Measurements from ENCODE around the gene PAQR7.
A peak's percentile ranks its signal among the peaks of the same experiment; 100 is the strongest.
"Not testable (repeated sequence)": the region's sequence is repeated elsewhere in the genome, so short reads cannot be mapped to it uniquely, and the experiment has no call there.

Gene PAQR7

DNA sequence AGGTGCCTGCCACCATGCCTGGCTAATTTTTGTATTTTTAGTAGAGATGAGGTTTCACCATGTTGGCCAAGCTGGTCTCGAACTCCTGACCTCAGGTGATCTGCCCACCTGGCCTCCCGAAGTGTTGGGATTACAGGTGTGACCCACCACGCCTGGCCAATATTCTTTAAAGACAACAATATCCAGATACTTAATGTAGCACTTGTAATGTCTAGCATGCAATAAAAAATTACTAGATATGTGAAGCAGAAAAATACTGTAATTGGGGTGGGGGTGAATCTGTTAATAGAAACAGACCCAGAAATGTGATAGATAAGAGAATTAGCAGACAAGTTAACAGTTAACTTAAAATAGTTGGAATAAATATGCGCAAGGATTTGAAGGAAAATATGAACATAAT is 35.7 kb downstream of the PAQR7 start:
- not testable (repeated sequence) for DNase-seq

DNA sequence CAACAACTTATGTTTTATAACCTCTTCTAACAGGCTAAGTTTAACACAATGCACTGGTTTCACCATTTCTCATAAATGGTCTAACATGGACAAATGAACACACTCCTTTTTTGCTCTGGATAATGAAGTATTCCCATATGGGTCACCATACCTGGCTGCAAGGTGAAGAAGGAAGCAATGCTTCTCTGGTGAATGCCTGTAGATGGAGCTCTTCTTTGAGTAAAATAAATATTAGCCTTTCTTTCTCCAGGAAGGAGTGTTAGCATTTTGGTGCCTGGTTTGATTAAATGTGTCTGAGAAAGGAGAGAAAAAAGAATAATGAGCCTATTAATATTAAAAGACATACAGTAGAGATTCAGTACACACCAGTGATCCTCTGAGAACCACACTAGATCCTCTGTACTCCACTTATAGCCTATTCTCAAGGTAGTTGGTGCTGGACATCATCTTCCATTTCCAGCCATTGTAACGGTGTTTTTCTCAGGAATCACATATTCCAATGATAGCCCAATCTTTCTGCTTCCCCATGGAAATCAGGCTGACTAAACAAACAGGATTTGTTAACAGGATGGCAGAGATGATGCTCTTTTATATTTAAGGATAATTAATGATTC is 38.1 kb downstream of the PAQR7 start:
- DNase-seq: no peak

DNA sequence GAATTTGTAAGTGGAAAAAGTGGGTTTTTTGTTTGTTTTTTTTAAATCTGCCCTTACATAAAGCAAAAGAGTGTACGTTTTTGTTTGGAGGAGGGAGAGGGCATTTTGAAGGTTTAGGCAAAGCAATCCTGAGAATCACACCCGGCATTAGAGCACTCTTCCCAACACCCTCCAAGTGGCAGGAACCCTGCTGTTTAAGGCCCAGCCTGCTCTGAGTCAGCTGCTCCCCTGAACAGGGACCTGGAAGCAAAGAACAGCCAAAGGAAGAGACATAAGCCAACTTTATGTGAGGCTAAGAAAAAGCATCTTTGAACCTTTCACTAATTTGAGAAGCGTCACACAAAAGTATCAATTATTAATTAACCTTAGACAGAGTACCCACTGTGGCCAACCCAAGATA is 38.8 kb downstream of the PAQR7 start:
- DNase-seq: no peak

DNA sequence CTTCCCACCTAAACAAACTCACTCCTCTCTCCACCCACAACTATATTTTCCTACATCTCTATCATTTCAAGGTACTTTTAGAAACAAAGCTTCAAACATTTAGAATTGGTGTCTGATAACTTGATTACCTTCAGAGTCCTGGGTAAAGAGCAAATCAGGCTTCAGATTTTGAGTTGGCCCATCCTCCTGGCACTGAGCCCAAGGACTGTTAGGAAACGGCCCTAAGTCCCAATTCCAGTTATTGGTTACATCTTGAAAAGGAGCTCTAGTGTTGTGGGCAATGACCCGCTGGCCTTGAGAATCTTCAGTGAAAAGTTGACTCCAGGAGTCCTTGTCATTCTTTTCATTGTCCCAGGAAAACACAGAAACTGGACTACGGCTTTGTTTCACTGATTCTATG is 40.6 kb downstream of the PAQR7 start:
- DNase-seq: no peak

DNA sequence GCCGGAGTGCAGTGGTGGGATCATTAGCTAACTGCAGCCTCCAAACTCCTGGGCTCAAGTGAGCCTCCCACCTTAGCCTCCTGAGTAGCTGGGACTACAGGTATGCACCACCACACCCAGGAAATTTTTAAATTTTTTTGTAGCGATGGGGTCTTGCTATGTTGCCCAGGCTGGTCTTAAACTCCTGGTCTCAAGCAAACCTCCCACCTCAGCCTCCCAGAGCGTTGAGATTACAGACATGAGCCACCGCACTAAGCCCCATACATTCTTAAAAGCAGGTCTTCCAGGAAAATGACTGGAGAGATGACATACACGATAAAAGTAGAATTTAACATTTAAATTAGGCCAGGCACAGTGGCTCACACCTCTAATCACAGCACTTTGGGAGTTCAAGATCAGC is 42.4 kb downstream of the PAQR7 start:
- no peak for DNase-seq

DNA sequence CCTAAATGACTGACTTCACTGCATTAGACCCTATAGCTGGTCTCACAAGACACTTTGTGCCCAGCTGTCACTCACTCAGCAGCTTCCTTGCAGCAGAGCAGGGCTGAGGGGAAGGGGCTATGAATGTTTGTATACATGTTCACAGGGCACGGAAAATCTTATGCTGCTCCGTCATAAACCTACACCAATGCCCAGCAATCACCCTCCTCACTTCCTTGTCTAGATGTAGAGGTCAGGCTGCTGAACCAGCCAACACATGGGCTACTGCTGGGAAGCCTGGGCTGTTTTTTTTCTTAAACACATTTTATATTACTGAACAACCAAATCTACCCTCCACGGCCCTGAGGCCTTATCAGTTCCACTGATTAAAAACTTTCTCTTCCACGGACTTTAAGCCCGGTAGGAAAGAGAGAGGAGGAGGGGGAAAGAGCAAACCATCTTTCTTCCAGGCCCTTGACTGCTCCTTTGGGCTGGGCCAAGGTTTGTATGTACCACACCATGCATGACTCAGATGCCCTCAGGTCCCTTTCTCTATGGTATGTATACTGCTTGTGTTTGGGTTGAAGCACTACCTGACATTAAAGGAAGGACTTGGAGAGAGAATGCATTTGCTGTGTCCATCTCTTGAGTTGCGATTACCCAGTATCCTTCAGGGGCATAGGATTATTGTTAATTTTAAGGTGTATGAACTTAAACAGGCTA is 43.0 kb downstream of the PAQR7 start:
- no peak for DNase-seq

DNA sequence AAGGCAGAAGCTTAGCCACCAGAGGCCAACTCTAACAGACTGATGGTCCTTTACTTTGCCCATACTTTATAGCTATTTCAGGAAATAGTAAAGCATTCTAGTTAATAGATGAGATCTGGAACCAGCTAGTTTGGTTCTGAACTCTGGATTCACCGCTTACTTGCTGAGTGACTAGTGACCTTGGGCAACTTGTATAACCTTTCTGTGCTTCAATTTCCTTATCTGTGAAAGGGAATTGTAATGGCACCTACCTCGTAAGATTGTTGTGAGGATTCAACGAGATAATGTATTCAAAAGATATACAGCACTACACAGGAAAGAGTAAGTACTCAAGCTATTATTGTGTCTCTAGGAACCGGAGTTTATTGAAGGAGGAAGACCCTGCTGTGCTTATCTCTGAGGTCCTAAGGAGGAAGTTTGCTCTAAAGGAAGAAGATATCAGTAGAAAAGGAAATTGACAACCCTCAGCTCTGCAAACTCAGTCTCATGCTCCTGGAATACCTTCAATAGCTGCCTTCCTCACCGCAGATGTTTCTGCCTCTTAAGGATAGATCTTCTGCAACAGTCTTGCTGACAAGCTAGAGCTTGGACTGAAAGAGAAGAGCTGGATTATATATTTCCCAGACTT is 43.8 kb downstream of the PAQR7 start:
- no peak for DNase-seq

DNA sequence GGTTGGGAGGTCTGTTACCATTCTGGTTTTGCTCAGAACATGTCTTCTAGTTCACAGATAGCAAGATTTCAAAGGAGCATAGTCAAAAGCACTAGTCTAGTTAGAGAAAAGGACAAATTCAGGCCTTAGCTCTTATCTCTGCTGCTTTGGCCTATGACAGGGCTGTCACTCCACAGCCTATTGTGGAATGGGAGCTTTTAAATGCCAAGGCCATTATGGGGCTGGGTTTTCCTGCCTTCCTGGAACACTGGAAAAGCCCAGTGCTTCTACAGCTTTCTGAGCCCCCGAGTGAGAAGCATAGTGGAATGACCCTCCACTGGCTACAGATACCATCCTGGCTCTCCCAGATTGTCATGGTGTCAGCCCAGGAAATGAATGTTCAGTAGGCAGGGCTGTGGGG is 46.5 kb downstream of the PAQR7 start:
- DNase-seq: no peak

DNA sequence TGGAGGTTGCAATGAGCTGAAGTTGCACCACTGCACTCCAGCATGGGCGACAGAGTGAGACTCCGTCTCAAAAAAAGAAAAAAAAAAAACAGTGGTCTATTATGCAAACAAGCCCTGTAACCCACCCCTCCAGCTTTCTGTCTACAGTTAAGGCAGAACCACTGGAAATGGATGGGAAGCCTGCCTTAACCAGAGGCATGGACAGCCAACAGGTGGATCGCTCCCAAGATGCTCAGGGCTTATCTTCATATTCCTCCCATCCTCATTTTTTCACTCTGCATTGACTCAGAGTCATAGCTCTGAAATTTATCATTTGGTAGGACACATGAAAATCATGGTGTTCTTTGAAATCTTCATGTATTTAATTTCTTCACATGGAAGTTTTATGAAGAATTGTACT is 47.0 kb downstream of the PAQR7 start:
- DNase-seq: no peak

DNA sequence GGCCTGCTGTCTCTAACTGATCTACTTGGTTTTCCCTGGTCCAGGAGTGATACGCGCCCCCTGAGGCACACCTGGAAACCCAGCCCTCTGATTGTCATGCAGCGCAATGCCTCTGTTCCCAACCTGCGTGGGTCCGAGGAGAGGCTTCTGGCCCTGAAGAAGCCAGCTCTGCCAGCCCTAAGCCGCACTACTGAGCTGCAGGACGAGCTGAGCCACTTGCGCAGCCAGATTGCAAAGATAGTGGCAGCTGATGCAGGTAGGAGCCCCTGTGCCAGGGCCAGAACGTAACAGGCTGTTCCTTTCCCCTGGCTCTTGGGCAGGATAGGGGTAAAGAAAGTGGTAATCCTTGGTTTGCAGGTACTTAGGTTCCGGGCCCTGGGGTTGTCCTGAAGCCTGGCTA is 48.9 kb downstream of the PAQR7 start:
- no peak for DNase-seq

DNA sequence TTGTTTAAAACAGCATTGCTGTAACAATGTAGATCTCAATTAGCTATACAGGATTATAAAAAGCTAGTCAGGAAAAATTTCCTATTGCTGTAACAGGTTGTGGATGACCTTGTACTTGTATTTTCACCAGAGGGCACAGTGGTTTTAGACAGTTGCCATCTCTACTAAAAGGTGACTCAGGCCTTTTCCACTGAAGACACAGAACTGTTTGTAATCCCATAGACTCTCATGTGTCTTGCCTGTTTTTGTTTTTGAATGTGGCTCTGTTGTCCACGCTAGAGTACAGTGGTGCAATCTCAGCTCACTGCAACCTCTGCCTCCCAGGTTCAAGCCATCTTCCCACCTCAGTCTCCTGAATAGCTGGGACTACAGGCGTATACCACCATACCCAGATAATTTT is 49.9 kb downstream of the PAQR7 start:
- no peak for DNase-seq

DNA sequence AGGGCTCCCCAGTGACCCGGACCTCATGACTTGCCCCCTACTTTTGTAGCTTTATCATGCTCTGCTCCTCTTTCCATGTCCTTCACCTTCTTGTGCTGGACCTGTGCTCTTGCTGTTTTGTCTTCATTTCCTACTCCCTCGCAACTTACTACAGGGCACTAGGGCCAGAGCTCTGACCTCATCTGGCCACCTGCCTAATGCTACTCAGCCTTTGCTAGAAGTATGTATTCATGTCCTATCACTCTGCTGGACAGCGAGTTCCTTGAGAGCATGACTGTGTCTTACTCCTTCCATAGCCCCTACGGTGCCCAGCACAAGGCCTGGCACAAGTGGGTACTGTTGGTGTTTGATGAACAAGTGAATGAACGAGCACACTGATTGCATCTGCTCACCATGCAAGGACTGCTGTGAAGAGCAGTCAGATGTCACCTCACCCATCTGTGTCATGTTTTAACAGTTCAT is 53.8 kb downstream of the PAQR7 start:
- DNase-seq: no peak

DNA sequence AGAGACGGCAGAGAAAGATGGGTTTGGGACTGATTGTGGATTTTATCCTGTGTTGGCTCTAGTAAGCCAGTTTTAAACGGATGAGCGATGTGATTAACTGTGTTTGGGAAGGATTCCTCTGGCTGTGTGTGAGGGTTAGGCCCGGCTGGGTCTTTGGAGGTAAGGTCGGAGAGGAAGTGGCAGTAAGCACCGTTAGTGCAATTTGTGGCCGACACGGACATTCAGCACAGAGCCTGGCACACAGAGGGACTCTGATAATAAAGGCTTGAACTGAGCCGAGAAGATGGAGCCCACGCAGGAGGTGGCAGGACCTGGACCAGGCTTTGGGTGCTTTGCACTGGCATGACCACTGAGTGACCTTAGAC is 54.4 kb downstream of the PAQR7 start:
- DNase-seq: peak; percentile 18

DNA sequence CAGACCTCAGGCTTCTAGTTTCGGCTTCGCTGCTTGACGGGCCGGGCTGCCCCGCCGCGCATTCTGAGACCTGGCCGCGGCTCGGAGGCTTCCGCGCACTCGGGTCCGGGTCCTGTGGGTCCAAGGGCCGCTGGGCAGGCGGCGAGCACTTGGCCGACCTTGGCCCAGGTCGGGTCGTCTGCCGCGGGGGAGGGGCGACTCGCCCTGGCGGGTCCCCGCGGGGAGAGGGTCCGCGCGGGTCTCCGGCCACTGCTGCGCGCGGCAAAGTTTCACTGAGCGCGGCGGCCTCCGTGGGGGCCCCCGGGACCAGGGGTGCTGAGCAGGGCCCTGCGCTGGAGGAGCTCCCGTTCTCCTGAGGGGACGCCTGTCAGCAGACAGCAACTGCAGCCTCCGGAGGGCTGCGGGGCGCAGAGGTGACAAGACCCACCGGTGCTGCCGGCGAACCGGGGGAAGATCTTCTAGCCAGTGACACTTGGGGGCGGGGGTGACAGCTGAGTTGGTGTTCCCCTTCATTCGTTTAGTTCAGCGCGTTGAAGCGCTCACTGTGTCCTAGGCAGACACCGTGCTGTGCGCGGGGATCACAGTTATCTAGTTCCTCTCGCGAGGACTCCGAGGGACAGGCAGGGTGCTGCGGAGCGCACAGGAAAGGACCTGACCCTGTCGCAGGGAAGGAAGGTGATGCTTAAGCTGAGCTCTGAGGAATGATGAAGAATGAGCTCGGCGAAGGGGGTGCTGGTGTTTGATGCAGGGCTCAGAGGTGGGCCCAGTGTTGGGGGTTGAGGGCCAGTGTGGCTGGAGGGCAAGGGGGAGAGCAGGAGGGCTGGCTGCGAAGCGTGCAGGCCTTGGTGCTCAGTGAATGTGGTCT is 55.0 kb downstream of the PAQR7 start:
- DNase-seq: peak; percentile 75

DNA sequence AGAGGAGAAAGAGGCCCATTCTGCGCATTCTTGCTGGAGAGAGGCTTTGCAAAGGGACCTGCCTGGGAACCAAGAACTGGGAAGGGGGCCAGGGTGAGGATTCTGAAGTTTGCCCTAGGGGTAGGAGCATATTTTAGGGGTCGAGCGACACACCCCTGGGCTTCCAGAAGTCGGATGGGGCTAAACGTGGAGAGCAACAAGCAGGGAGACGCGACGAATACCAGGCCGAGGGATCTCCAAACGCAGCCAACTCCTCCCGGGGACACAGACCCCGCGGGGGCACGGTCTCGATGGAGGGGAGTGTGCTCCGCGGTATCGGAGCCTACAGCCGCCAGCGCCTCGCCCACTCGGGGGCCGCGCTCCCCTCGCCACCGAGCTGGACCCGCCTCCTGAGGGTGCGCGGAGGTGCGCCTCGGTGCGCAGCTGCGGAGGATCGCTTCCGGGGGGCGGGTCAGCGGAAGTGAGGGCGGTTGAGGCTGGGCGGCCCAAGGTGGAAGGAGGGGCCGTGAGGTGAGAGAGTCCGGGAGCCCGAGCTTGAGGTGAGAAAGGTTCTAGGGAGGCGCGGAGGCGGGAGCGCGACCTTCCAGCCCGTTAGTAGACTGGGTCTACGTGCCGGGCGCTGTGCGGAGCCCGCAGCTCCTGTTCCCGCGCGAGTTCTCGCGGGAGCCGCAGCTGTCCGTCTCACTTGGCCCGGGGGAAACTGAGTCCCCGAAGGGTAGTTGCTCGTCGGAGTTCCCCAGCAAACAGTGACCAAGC is 55.8 kb downstream of the PAQR7 start, which contains the start of gene MTFR1L:
Gene MTFR1L (plus strand): TSS at position 464 of the 756 bp plus-strand sequence. CDS start 3,151 bp downstream, outside the sequence.
- peak; percentile 96 for DNase-seq

DNA sequence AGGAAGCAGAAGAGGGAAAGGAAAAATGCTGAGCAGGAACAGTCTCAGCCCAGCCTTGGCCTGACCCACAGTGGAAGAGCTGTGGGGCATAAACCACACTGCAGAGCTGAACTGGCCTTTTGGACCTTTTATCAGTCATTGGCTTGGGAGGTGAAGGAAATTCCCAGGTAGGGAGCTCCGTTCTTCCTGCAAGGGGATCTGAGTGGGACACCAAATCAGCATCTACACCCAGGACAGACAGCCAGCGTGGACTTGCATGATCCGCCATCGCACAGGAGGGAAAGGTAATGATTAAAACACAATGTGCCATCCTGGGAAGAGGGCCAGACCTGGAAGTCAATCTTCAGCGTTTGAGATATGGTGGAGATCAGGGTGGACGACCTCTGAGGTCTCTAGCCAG is 56.9 kb downstream of the PAQR7 start:
- no peak for DNase-seq

DNA sequence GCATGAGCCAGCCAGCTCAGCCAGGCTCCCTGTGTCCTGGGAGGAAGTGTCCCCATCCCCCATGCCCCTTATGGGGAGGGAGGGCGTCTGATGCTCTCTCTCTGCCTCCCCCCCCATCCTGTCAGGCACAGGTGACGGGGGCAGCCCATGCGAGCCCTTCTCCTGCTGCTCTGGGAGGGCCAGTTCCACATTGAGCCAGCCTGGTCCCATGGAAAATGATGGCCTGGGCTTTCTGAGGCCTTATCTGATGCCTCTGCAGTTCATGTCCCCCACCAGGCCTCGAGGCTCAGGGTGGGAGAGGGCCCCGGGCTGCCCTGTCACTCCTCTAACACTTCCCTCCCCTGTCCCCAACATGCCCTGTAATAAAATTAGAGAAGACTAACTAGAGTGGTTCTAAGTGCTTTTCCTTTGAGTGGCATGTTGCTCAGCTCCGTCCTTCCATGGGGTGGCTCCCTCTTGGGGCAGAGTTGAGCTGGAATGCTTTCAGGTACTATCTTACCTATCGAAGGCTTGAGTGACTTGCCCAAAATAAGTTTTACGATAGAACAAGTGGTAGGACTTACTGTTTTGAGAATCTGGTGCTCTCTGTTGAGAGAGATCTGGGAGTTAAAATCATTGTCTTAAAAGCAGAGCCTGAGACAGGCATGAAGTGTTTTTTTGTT is 57.5 kb downstream of the PAQR7 start:
- DNase-seq: no peak

DNA sequence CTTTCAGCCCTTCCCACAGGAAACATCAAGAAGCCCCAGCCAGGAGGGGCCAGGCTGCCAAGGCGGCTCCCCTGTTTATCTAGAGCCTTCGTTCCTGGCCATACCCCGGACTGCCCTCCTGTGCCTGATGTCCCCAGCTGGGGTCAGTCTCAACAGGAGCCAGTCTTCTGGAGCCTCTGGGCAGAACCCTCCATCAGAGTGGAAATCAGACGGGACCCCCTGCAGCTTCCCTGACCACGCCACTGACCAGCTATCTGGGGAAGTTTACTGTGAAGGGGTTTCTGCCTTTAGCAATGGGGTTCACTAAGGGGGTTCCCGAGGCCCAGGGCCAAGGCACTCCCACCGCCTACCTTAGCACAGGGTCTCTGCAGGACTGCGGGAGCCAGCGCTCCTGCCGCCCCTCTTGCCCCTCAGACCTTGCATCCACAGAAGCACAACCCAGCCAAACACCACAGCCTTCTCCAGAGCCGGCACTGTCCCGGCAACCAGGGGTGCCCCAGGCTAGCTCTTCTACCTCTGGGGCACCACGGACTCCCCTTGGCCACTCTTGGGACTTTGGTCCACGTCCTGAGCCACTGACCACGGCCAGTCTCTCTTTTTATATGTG is 59.3 kb downstream of the PAQR7 start:
- no peak for DNase-seq

DNA sequence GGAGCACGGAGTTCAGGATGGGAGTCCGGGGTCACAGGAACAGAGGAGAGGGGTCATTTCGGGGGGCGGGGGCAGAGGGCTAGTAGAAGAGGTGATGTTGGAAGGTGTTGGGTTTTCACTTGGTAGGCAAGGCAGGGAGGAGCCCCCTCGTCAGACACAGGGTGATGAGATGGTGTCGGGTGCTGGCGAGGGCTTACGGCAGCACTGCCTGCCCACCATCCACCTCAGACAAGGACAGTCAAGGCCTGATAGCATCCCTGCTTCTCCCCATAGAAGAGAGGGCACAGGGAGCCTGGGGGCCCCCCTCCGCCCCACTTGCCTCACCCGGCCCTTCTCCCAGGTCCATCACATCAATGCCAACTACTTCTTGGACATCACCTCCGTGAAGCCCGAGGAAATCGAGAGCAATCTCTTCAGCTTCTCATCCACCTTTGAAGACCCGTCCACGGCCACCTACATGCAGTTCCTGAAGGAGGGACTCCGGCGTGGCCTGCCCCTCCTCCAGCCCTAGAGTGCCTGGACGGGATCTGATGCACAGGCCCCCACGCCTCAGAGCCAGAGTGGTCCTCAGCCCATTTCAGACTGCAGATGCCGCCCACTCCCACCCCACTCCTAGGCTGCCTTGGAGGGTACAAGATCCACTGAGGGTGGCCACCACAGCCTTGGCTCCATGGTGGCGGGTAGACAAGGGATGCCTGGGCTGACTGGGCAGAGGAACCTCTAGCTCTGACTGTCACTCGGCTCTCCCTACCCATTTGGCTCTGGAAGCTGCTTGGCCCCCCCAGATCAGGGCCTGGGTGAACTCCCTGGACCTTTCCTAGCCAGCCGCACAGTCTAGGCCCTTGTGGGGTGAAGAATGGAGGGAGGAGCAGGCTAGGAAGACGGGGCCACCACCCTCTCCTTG is 60.0 kb downstream of the PAQR7 start:
- DNase-seq: no peak

DNA sequence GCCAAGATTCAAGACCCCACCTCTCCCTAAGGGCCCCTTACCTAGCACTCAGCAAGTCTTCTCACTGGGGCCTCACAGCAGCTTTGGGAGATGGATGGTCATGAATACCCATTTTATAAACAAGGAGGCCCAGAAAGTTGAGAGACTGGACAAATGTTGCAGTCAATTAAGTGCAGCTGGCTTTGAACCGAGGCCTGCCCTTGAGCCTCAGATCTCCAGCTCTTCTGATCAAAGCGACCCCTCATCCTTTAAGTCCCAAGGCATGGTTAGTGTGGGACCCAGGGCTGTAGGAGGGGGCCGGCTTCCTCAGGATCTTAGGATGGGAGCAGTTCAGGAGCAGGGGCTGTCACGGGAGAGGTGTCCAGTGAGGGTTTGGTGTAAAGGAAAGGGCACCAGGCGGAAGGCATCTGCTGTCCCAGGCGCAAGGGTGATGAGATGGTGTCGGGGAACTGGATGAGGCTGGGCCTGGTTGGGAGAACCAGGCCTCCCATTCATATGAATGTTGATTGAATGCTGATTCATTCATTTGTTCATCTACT is 60.9 kb downstream of the PAQR7 start:
- no peak for DNase-seq

All from CD4-positive, alpha-beta T cell treated with Interleukin-17A for 4 hours (primary cell).